B cell (primary cell): ENCODE results near the gene KRTAP10-12.

Experiments
- EZH2 ChIP-seq: IDR thresholded peaks from 2 replicates; pipeline ENCODE4 v1.6.1; 2012; ENCODE audit warnings: borderline replicate concordance, low read depth, mild to moderate bottlenecking, moderate library complexity, low read length; ENCODE audit not compliant: insufficient read depth, poor library complexity, severe bottlenecking
- TF ChIP-seq, protein P1 (sequence below): fragments of 200-600 bp; IDR thresholded peaks from one replicate; pipeline ENCODE4 v1.8.0; 2022; ENCODE audit warnings: antibody characterized with exemption, mild to moderate bottlenecking

DNA sequence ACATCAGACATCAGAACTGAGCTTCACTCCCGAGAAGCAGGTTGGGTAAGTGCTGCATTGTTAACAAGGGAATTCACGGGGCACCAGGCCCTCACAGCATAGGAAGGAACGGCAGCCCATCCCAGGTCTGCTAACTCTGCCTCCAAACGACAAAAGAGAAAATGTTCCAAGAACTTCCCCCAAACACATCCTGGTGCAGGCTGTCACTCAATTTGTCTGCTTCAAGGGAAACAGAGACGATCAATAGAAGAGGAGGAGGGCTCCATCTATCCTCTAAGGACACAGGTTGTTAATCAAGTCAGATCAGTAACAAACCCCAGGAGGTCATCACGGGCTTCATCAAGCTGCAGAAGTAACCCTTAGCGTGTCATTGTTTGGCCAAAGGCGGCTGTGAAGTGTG lies 17.9 kb downstream of the KRTAP10-12 start:
- TF ChIP-seq, protein P1, sequence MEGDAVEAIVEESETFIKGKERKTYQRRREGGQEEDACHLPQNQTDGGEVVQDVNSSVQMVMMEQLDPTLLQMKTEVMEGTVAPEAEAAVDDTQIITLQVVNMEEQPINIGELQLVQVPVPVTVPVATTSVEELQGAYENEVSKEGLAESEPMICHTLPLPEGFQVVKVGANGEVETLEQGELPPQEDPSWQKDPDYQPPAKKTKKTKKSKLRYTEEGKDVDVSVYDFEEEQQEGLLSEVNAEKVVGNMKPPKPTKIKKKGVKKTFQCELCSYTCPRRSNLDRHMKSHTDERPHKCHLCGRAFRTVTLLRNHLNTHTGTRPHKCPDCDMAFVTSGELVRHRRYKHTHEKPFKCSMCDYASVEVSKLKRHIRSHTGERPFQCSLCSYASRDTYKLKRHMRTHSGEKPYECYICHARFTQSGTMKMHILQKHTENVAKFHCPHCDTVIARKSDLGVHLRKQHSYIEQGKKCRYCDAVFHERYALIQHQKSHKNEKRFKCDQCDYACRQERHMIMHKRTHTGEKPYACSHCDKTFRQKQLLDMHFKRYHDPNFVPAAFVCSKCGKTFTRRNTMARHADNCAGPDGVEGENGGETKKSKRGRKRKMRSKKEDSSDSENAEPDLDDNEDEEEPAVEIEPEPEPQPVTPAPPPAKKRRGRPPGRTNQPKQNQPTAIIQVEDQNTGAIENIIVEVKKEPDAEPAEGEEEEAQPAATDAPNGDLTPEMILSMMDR, result no peak
- TF ChIP-seq EZH2, result no peak
